Natural killer cell (primary cell): Measurements from ENCODE around the gene CLIC6. TPM values are rescaled to one million over a fixed set of nuclear protein-coding genes. Genes with fewer than 3 reads are reported as not detected.
A peak's percentile ranks its signal among the peaks of the same experiment; 100 is the strongest.

Experiments used
- ATAC-seq, 3 donors: fragments of 150-1000 bp in 2 of 3; fragments of 200-7000 bp in 1 of 3; cut with Tn5 transposase; 1 replicate in 1 of 3; 2 replicates in 2 of 3; pipeline ENCODE4 v1.10.0; 2021; ENCODE audit warnings: mild to moderate bottlenecking in 2 of 3, moderate library complexity in 2 of 3
- DNase-seq, 2 donors: peaks; one replicate each; pipeline versions ENCODE4 v3.0.0 to v3.0.0-alpha.2; 2013 to 2021; ENCODE audit warnings: mixed read lengths in 1 of 2
- H3K27ac ChIP-seq: one replicate; pipeline ENCODE4 v1.5.1; 2013; ENCODE audit warnings: mild to moderate bottlenecking, low read length
- H3K27me3 ChIP-seq: one replicate; pipeline ENCODE4 v1.6.1; 2013; ENCODE audit warnings: low read length; ENCODE audit not compliant: control insufficient read depth, insufficient read depth
- H3K36me3 ChIP-seq: one replicate; pipeline ENCODE4 v1.6.1; 2013; ENCODE audit warnings: low read length; ENCODE audit not compliant: control insufficient read depth, insufficient read depth
- H3K4me1 ChIP-seq: one replicate; pipeline ENCODE4 v1.6.1; 2013; ENCODE audit warnings: low read length; ENCODE audit not compliant: control insufficient read depth, insufficient read depth
- H3K4me3 ChIP-seq: one replicate; pipeline ENCODE4 v1.5.1; 2013; ENCODE audit warnings: low read length
- H3K9me3 ChIP-seq: one replicate; pipeline ENCODE4 v1.6.1; 2013; ENCODE audit warnings: low read length; ENCODE audit not compliant: control insufficient read depth, insufficient read depth
- H3K27ac Mint-ChIP-seq, 2 donors: one replicate each; pipeline ENCODE4 v1.8.0; 2022; ENCODE audit warnings: mild to moderate bottlenecking in 2 of 2, mixed read lengths in 2 of 2, moderate library complexity in 1 of 2
- H3K27me3 Mint-ChIP-seq, 2 donors: one replicate each; pipeline ENCODE4 v1.8.0; 2022; ENCODE audit warnings: low read depth in 2 of 2, mixed read lengths in 2 of 2
- H3K36me3 Mint-ChIP-seq: one replicate; pipeline ENCODE4 v1.8.0; 2022; ENCODE audit warnings: mixed read lengths
- H3K4me1 Mint-ChIP-seq, 2 donors: one replicate each; pipeline ENCODE4 v1.8.0; 2022; ENCODE audit warnings: mixed read lengths in 2 of 2
- H3K4me3 Mint-ChIP-seq: one replicate; pipeline ENCODE4 v1.8.0; 2022; ENCODE audit warnings: mild to moderate bottlenecking, moderate library complexity, mixed read lengths
- H3K9me3 Mint-ChIP-seq, 2 donors: one replicate each; pipeline ENCODE4 v1.8.0; 2022; ENCODE audit warnings: mixed read lengths in 2 of 2
- WGBS: methylation state at CpG from one replicate; pipeline ENCODE4 v1.1.7; 2013; ENCODE audit warnings: missing lambda C conversion rate; ENCODE audit not compliant: insufficient coverage; 5-methylcytosine and 5-hydroxymethylcytosine counted together
- intact Hi-C: fragments of 100-400 bp; cut with micrococcal nuclease; formaldehyde crosslinking; loops from one replicate; pipeline ENCODE4 v1.14.2; 2022
- total RNA-seq, 4 donors: library from RNA; stranded (reverse); fragments of 120-200 nt in 1 of 4; gene quantifications; one replicate each; pipeline versions ENCODE4 v1.2.3 to v1.2.4, GENCODE V29; 2013 to 2022
- TF ChIP-seq, protein P1 (sequence below): fragments of 200-600 bp; IDR thresholded peaks from one replicate; pipeline ENCODE4 v1.8.0; 2022; ENCODE audit warnings: antibody characterized with exemption

CLIC6 gene
- total RNA-seq, 3 donors from 2014 or later (not counting 1 experiment from before 2014, with no cell fraction given) = not detected

DNA sequence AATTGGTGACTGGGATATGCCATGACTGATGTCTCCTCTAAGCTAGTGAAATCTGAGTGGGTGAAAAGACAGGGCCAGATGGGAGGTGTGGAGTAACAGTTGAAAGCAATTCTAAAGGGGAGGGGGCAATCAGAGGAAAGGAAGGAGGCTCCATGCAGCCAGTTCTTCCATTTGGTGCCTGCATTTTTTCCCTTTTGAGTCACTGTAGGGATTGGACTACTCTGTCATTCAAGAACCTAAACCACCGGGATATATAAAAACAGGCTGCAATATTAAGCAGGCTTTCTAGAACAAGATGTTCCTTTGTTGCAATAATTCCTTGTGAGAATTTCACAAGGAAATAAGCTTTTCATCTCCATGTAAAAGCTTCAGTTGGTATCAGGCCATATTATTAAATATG, 18.3 kb downstream of the CLIC6 start:
- H3K9me3 Mint-ChIP-seq = no peaks in the 10 kb centered on the region
- intact Hi-C loops = no loop called here
- H3K9me3 ChIP-seq = no peaks in the 10 kb centered on the region
- H3K36me3 ChIP-seq = no peaks in the 10 kb centered on the region
- no peak overlapping the region for H3K27ac ChIP-seq
- H3K27me3 Mint-ChIP-seq = peaks cover 11 to 26% of the 10 kb centered on the region in 2 donors
- H3K27me3 ChIP-seq = no peaks in the 10 kb centered on the region
- no peaks in the 10 kb centered on the region for H3K36me3 Mint-ChIP-seq
- H3K4me3 ChIP-seq = no peak overlapping the region
- no peak overlapping the region for H3K27ac Mint-ChIP-seq
- no peak for ATAC-seq
- TF ChIP-seq, protein P1, sequence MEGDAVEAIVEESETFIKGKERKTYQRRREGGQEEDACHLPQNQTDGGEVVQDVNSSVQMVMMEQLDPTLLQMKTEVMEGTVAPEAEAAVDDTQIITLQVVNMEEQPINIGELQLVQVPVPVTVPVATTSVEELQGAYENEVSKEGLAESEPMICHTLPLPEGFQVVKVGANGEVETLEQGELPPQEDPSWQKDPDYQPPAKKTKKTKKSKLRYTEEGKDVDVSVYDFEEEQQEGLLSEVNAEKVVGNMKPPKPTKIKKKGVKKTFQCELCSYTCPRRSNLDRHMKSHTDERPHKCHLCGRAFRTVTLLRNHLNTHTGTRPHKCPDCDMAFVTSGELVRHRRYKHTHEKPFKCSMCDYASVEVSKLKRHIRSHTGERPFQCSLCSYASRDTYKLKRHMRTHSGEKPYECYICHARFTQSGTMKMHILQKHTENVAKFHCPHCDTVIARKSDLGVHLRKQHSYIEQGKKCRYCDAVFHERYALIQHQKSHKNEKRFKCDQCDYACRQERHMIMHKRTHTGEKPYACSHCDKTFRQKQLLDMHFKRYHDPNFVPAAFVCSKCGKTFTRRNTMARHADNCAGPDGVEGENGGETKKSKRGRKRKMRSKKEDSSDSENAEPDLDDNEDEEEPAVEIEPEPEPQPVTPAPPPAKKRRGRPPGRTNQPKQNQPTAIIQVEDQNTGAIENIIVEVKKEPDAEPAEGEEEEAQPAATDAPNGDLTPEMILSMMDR = no peak
- DNase-seq = no peak
- H3K4me1 ChIP-seq = no peaks in the 10 kb centered on the region
- no peak overlapping the region for H3K4me3 Mint-ChIP-seq
- WGBS = no CpG with 5 or more reads among the region's 1 CpG
- H3K4me1 Mint-ChIP-seq = no peaks in the 10 kb centered on the region

- H3K9me3 Mint-ChIP-seq = no peaks in the 10 kb centered on the region
- Histone ChIP-seq H3K4me3 (no peak overlapping the region), H3K27ac (no peak overlapping the region), H3K9me3 (no peaks in the 10 kb centered on the region), H3K4me1 (no peaks in the 10 kb centered on the region), H3K36me3 (no peaks in the 10 kb centered on the region), H3K27me3 (no peaks in the 10 kb centered on the region)
- WGBS = 74% methylated on average over 2 of the region's 2 CpGs
- ATAC-seq (no peak), DNase-seq (no peak)
- TF ChIP-seq, protein P1 = no peak
- no peaks in the 10 kb centered on the region for H3K4me1 Mint-ChIP-seq
- intact Hi-C loops = loop anchor here (1.0 kb wide), 1 partner anchor 1153 kb away; no protein-coding TSS in a partner anchor
- H3K27ac Mint-ChIP-seq = no peak overlapping the region
- no peak overlapping the region for H3K4me3 Mint-ChIP-seq
- H3K36me3 Mint-ChIP-seq = no peaks in the 10 kb centered on the region
- H3K27me3 Mint-ChIP-seq = peaks cover 14 to 31% of the 10 kb centered on the region in 2 donors
These were observed 19.0 kb downstream of the CLIC6 start for GRCh38 chr21:34687745-34688144.

- no peak overlapping the region for H3K27ac Mint-ChIP-seq
- H3K36me3 Mint-ChIP-seq = no peaks in the 10 kb centered on the region
- no peaks in the 10 kb centered on the region for H3K36me3 ChIP-seq
- ATAC-seq (peak in 1 of 3 donors; percentile 61), DNase-seq (peak in 1 of 2 donors; percentile 24)
- no peak overlapping the region for H3K27ac ChIP-seq
- H3K27me3 Mint-ChIP-seq = peaks cover 14 to 28% of the 10 kb centered on the region in 2 donors
- TF ChIP-seq, protein P1 = peak; percentile 57
- H3K9me3 Mint-ChIP-seq = no peaks in the 10 kb centered on the region
- H3K9me3 ChIP-seq = no peaks in the 10 kb centered on the region
- no peaks in the 10 kb centered on the region for H3K4me1 Mint-ChIP-seq
- no peaks in the 10 kb centered on the region for H3K4me1 ChIP-seq
- intact Hi-C loops = loop anchor here (1.0 kb wide), 1 partner anchor 1152 kb away; no protein-coding TSS in a partner anchor
- no peaks in the 10 kb centered on the region for H3K27me3 ChIP-seq
- no peak overlapping the region for H3K4me3 Mint-ChIP-seq
- WGBS = 93% methylated on average over 16 of the region's 16 CpGs
- H3K4me3 ChIP-seq = no peak overlapping the region
These were observed 19.4 kb downstream of the CLIC6 start for GRCh38 chr21:34688145-34688544.

GRCh38 chr21:34688715-34689114, 19.9 kb downstream of the CLIC6 start:
- H3K9me3 Mint-ChIP-seq = no peaks in the 10 kb centered on the region
- Histone ChIP-seq H3K27me3 (no peaks in the 10 kb centered on the region), H3K9me3 (no peaks in the 10 kb centered on the region), H3K4me3 (no peak overlapping the region), H3K27ac (no peak overlapping the region), H3K4me1 (no peaks in the 10 kb centered on the region), H3K36me3 (no peaks in the 10 kb centered on the region)
- WGBS = 96% methylated on average over 5 of the region's 5 CpGs
- H3K36me3 Mint-ChIP-seq = no peaks in the 10 kb centered on the region
- peaks cover 14 to 26% of the 10 kb centered on the region in 2 donors for H3K27me3 Mint-ChIP-seq
- ATAC-seq (no peak), DNase-seq (no peak)
- H3K27ac Mint-ChIP-seq = no peak overlapping the region
- H3K4me1 Mint-ChIP-seq = no peaks in the 10 kb centered on the region
- no peak overlapping the region for H3K4me3 Mint-ChIP-seq
- intact Hi-C loops = loop anchor here (1.0 kb wide), 1 partner anchor 1152 kb away; no protein-coding TSS in a partner anchor
- TF ChIP-seq, protein P1 = no peak
